Endothelial cell of umbilical vein (primary cell): Measurements from ENCODE around the gene LPP. TPM values are rescaled to one million over a fixed set of nuclear protein-coding genes. Genes with fewer than 3 reads are reported as not detected.

Source experiments
- BruUV-seq: library from RNA; stranded (reverse); fragments of 400-500 nt; replicated peaks from 2 replicates; lab custom pipeline; 2021; lab: Mats Ljungman, UMichigan
- CTCF ChIA-PET: fragments of 300-600, 350-600 bp; sonication (Branson Sonifier 250); formaldehyde crosslinking; loops from one replicate; lab custom pipeline; 2021; ENCODE audit warnings: antibody characterized with exemption, inconsistent platforms; lab: Charles Lee
- POLR2A ChIA-PET: fragments of 300-600, 350-600 bp; sonication (Branson Sonifier 250); formaldehyde crosslinking; loops from one replicate; lab custom pipeline; 2021; ENCODE audit warnings: antibody characterized with exemption, inconsistent platforms; lab: Charles Lee
- DNase-seq: peaks from one replicate; pipeline ENCODE4 v3.0.0-alpha.2; 2011; ENCODE audit warnings: low read depth, low spot score
- FAIRE-seq: peaks from 2 replicates; lab custom pipeline; 2011; peaks lifted over from hg19 to GRCh38; lab: Jason Lieb, UNC
- H2AFZ ChIP-seq: 2 replicates; pipeline ENCODE4 v1.6.0; 2012; ENCODE audit warnings: low read depth, low read length, control low read depth, inconsistent platforms
- H3K27ac ChIP-seq: 2 replicates; pipeline ENCODE4 v1.5.1; 2011; ENCODE audit warnings: low read depth, mild to moderate bottlenecking, control low read depth, low read length, moderate library complexity; ENCODE audit not compliant: insufficient read depth
- H3K27me3 ChIP-seq, 2 experiments: 2 replicates each; pipeline versions ENCODE4 v1.6.0 to v1.6.1; 2011; ENCODE audit warnings: low read length in 2 of 2, mixed read lengths in 1 of 2; ENCODE audit not compliant: control insufficient read depth in 2 of 2, insufficient read depth in 2 of 2
- H3K36me3 ChIP-seq, 2 experiments: 2 replicates in 1 of 2; 3 replicates in 1 of 2; pipeline ENCODE4 v1.5.1; 2011; ENCODE audit warnings: low read length in 2 of 2, mild to moderate bottlenecking in 1 of 2, moderate library complexity in 1 of 2; ENCODE audit not compliant: control insufficient read depth in 2 of 2, insufficient read depth in 2 of 2; ENCODE audit errors: extremely low read depth in 1 of 2
- H3K4me1 ChIP-seq: 3 replicates; pipeline ENCODE4 v1.5.1; 2011; ENCODE audit warnings: mild to moderate bottlenecking, low read length; ENCODE audit not compliant: control insufficient read depth, insufficient read depth; ENCODE audit errors: extremely low read depth
- H3K4me2 ChIP-seq: 2 replicates; pipeline ENCODE4 v1.6.1; 2011; ENCODE audit warnings: low read length, control low read depth, mixed read lengths; ENCODE audit not compliant: insufficient read depth
- H3K4me3 ChIP-seq, 3 experiments: fragments of 200-600 bp in 1 of 3; sonication (generic), shearing (Covaris generic) in 1 of 3; replicated peaks in 1 of 3; 2 replicates each; pipeline ENCODE4 v1.5.1; 2011 to 2016; ENCODE audit warnings: control low read depth in 3 of 3, low read length in 3 of 3, mild to moderate bottlenecking in 2 of 3, inconsistent platforms in 1 of 3, low read depth in 1 of 3, moderate library complexity in 1 of 3; ENCODE audit not compliant: insufficient read depth in 1 of 3
- H3K79me2 ChIP-seq: 2 replicates; pipeline ENCODE4 v1.6.0; 2012; ENCODE audit warnings: low read length, inconsistent platforms; ENCODE audit not compliant: control insufficient read depth, insufficient read depth
- H3K9ac ChIP-seq: replicated peaks from 2 replicates; pipeline ENCODE3; 2011; ENCODE audit warnings: low read length, control low read depth; ENCODE audit not compliant: insufficient read depth; ENCODE audit errors: extremely low read depth
- H3K9me1 ChIP-seq: replicated peaks from 3 replicates; pipeline ENCODE4 v1.6.0; 2011; ENCODE audit warnings: mild to moderate bottlenecking, low read length; ENCODE audit not compliant: control insufficient read depth, insufficient read depth; ENCODE audit errors: extremely low read depth
- H3K9me3 ChIP-seq: replicated peaks from 2 replicates; pipeline ENCODE4 v1.5.1; 2012; ENCODE audit warnings: low read length, inconsistent platforms; ENCODE audit not compliant: control insufficient read depth, insufficient read depth
- H4K20me1 ChIP-seq: replicated peaks from 2 replicates; pipeline ENCODE3; 2011; ENCODE audit warnings: mild to moderate bottlenecking, low read length; ENCODE audit not compliant: control insufficient read depth, insufficient read depth; ENCODE audit errors: extremely low read depth
- CTCF ChIP-seq, 2 donors: IDR thresholded peaks; 1 replicate in 1 of 2; 2 replicates in 1 of 2; pipeline ENCODE4 v1.5.1; 2011; ENCODE audit warnings: low read length in 2 of 2, mild to moderate bottlenecking in 2 of 2, moderate library complexity in 2 of 2, control low read depth in 1 of 2, inconsistent platforms in 1 of 2, low read depth in 1 of 2; ENCODE audit not compliant: insufficient read depth in 1 of 2; ENCODE audit errors: extremely low read depth in 1 of 2
- EZH2 ChIP-seq: IDR thresholded peaks from 2 replicates; pipeline ENCODE4 v1.6.1; 2012; ENCODE audit warnings: borderline replicate concordance, low read depth, mild to moderate bottlenecking, moderate library complexity, low read length, inconsistent platforms; ENCODE audit not compliant: severe bottlenecking
- FOS ChIP-seq: IDR thresholded peaks from 2 replicates; pipeline ENCODE4 v1.6.1; 2011; ENCODE audit warnings: mild to moderate bottlenecking, low read length, moderate library complexity, borderline replicate concordance; ENCODE audit not compliant: insufficient read depth
- GATA2 ChIP-seq: IDR thresholded peaks from 2 replicates; pipeline ENCODE4 v1.7.0; 2011; ENCODE audit warnings: low read depth, mild to moderate bottlenecking, moderate library complexity, mixed read lengths, low read length; ENCODE audit not compliant: insufficient read length, insufficient read depth
- JUN ChIP-seq: IDR thresholded peaks from 2 replicates; pipeline ENCODE4 v1.6.1; 2011; ENCODE audit warnings: borderline replicate concordance, low read depth; ENCODE audit not compliant: insufficient read length, insufficient read depth
- MAX ChIP-seq: IDR thresholded peaks from 2 replicates; pipeline ENCODE4 v1.6.1; 2011; ENCODE audit not compliant: insufficient read depth, insufficient read length
- MYC ChIP-seq: IDR thresholded peaks from one replicate; pipeline ENCODE4 v1.6.1; 2011; ENCODE audit warnings: mild to moderate bottlenecking, low read depth, low read length
- POLR2A ChIP-seq: IDR thresholded peaks from 2 replicates; pipeline ENCODE4 v1.6.1; 2012; ENCODE audit warnings: low read depth, mild to moderate bottlenecking, control low read depth, low read length
- POLR2AphosphoS5 ChIP-seq: IDR thresholded peaks from 2 replicates; pipeline ENCODE4 v1.6.1; 2012; ENCODE audit warnings: low read depth, mild to moderate bottlenecking, control low read depth, low read length, moderate library complexity; ENCODE audit not compliant: insufficient read depth
- dilution Hi-C: fragments of 300-500 bp; cut with MboI; formaldehyde crosslinking; loops from one replicate; pipeline ENCODE4 v1.15.0; 2019; ENCODE audit warnings: low sequenced_read_pairs; ENCODE audit not compliant: extremely low pct_ligation_motif_present
- intact Hi-C: fragments of 100-400 bp; cut with micrococcal nuclease; formaldehyde crosslinking; loops from one replicate; pipeline ENCODE4 v1.10.0; 2022
- polyA plus RNA-seq, 4 experiments: library from polyadenylated mRNA; depleted of rRNA in 3 of 4; stranded (reverse) in 3 of 4; unstranded in 1 of 4; fragments of >200 nt; gene quantifications; 2 replicates each; pipeline versions ENCODE4 v1.2.1 to v1.2.3, GENCODE V29; 2011 to 2012; ENCODE audit warnings: missing spikeins in 1 of 4
- total RNA-seq: library from RNA; stranded (reverse); gene quantifications from 2 replicates; pipeline ENCODE4 v1.2.3, GENCODE V29; 2021

Gene LPP
- total and polyA plus RNA-seq, 2 donors (not counting 3 experiments of a cell fraction or from before 2014, with no cell fraction given) = 16.9 to 153 TPM

GRCh38 chr3:188707381-188708288, 553.7 kb downstream of the LPP start:
- no peaks in the 10 kb centered on the region for H4K20me1 ChIP-seq
- ChIA-PET POLR2A (interaction anchor here (1.4 kb wide), 1 partner anchor 962 kb away, joined by 3 read pairs; the partner anchor contains the start of gene BCL6), CTCF (interaction anchor here (1.2 to 2.5 kb wide), 7 partner anchors 8 to 967 kb away, joined by 3 to 9 read pairs (median 5); no protein-coding TSS in a partner anchor)
- H3K4me1 ChIP-seq = peaks cover 18% of the 10 kb centered on the region
- no peaks in the 10 kb centered on the region for H3K36me3 ChIP-seq
- DNase-seq (peak; percentile 78), FAIRE-seq (peak; percentile 81)
- no peak overlapping the region for H2AFZ ChIP-seq
- BruUV-seq = no TSS peak
- dilution Hi-C loops (no loop called here), intact Hi-C loops (loop anchor here (2.0 kb wide), 1 partner anchor 963 kb away; the partner anchor contains the start of gene BCL6)
- no peaks in the 10 kb centered on the region for H3K9me1 ChIP-seq
- peak overlapping the region; percentile 2 for H3K9ac ChIP-seq
- no peaks in the 10 kb centered on the region for H3K27me3 ChIP-seq
- TF ChIP-seq JUN (peak; percentile 68), MAX (no peak), CTCF (IDR thresholded peaks at IDR 0.05; ENCODE audit: extremely low read depth in 1 of 2, insufficient read depth in 1 of 2, low read depth in 1 of 2, low read length in 2 of 2) (no peak), EZH2 (no peak), POLR2AphosphoS5 (no peak), POLR2A (no peak), MYC (no peak), GATA2 (peak; percentile 90), FOS (peak; percentile 70)
- peak overlapping the region; percentile 65 for H3K27ac ChIP-seq
- H3K79me2 ChIP-seq = no peaks in the 10 kb centered on the region
- no peaks in the 10 kb centered on the region for H3K9me3 ChIP-seq
- H3K4me2 ChIP-seq = peak overlapping the region; percentile 83
- peak overlapping the region in 1 of 3 experiments; percentile 1 for H3K4me3 ChIP-seq
